AG09309 (cell line): ENCODE measurements around the gene MIF4GD.
A peak's percentile ranks its signal among the peaks of the same experiment; 100 is the strongest.
"Not testable (repeated sequence)": the region's sequence is repeated elsewhere in the genome, so short reads cannot be mapped to it uniquely, and the experiment has no call there.

ENCODE experiments used
- DNase-seq: peaks from one replicate; pipeline ENCODE4 v3.0.0-alpha.2; 2010; ENCODE audit warnings: low read depth
- H3K4me3 ChIP-seq: 2 replicates; pipeline ENCODE4 v1.5.1; 2011; ENCODE audit warnings: mild to moderate bottlenecking, low read depth, low read length, moderate library complexity; ENCODE audit not compliant: control insufficient read depth
- CTCF ChIP-seq: IDR thresholded peaks from 2 replicates; pipeline ENCODE4 v1.5.1; 2011; ENCODE audit warnings: mild to moderate bottlenecking, low read depth, low read length, inconsistent platforms; ENCODE audit not compliant: insufficient read depth, control insufficient read depth; ENCODE audit errors: missing control alignments

Gene MIF4GD

DNA sequence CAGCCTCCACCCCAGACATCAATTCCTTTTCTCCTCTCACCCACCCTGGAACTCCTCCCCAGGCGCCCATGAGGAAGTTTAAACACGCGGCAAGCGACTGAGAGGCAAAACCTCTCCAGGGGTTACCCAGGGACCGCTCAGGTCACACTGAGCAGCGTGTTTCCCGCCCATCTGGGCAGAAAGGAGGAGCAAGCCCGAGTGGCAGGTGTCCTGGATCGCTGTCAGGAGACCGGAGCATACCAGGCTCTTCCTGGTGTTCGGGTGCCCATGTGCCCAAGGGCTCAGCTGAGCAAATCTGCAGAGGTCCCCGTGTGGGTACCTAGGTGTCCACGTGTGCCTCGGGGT lies 17.7 kb upstream of the MIF4GD start:
- DNase-seq, result no peak
- H3K4me3 ChIP-seq, result peak overlapping the region; percentile 76
- no peak for TF ChIP-seq CTCF

DNA sequence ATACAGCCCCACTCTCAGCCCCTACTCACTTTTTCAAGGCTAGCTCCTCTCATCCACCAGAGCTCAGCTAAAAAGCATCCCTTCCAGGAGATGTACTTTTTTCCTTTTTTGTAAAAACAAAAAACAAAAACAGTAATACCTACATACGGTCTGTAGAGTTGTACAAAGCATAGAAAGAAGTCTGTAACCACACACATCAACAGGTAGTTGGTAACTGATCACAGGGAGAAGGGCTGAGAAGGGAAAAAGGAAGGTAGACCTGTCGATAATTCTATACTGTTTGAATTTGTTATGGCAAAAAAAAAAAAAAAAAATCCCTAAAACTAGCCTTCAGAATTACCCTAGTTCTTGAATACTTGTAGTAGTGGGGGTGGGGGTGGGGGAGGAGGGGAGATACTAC lies 17.3 kb upstream of the MIF4GD start:
- DNase-seq, result no peak

DNA sequence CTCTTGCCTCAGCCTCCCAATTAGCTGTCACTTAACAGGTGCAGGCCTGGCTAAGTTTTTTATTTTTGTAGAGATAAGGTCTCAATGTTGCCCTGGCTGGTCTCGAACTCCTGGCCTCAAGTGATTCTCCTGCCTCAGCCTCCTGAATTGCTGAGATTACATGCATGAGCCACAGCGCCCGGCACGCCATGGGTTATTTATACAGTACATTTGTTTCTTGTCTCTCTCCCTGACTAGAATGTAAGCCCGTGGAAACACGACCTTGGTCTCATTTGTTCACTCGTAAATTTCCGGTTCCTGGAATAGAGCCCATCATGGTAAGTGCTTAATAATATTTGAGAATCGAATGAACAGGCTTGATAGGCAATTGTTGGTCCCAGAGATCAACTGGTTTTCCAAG lies 16.2 kb upstream of the MIF4GD start:
- DNase-seq, result no peak
- no peak overlapping the region for H3K4me3 ChIP-seq
- no peak for TF ChIP-seq CTCF

More for the DNA sequence above, 17.3 kb upstream of the MIF4GD start:
- peak overlapping the region; percentile 76 for H3K4me3 ChIP-seq
- TF ChIP-seq CTCF, result no peak

DNA sequence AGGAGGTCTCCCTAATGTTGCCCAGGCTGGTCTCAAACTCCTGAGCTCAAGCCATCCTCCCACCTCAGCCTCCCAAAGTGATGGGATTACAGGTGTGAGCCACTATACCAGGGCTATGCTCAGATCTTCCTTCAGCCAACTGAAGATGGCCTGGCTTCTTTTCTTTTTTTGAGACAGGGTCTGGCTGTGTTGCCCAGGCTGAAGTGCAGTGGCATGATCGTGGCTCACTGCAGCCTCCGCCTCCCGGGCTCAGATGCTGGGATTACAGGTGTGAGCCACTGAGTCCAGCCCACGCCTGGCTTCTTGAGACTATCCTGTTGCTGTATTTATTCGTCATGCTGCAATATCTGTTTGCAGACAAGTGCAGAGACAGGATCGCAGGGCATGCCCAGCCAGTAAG lies 14.1 kb upstream of the MIF4GD start:
- H3K4me3 ChIP-seq, result no peak overlapping the region
- DNase-seq, result no peak
- no peak for TF ChIP-seq CTCF

- not testable (repeated sequence) for H3K4me3 ChIP-seq, DNase-seq
These were observed 9.2 kb upstream of the MIF4GD start for GRCh38 chr17:75280189-75280588.

DNA sequence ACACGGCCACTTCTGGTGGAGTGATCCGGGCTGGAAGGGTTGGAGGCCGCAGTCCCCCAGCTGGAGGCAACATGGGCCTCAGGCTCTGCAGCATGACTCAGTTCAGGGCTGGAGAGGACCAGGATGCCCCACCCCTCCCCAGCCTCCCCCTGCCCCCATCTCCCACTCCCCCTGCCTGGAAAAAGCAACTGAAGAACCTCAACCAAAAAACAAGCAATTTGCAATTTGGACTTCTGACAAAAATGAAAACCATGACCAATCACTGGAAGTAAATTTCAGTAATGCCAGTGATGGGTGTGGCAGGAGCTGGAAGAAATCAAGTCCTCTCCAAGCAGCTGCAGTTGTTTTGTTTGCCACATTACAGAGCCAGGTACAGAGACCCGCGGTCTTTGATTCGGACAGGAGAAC lies 6.6 kb upstream of the MIF4GD start:
- no peak overlapping the region for H3K4me3 ChIP-seq
- TF ChIP-seq CTCF, result no peak
- no peak for DNase-seq

DNA sequence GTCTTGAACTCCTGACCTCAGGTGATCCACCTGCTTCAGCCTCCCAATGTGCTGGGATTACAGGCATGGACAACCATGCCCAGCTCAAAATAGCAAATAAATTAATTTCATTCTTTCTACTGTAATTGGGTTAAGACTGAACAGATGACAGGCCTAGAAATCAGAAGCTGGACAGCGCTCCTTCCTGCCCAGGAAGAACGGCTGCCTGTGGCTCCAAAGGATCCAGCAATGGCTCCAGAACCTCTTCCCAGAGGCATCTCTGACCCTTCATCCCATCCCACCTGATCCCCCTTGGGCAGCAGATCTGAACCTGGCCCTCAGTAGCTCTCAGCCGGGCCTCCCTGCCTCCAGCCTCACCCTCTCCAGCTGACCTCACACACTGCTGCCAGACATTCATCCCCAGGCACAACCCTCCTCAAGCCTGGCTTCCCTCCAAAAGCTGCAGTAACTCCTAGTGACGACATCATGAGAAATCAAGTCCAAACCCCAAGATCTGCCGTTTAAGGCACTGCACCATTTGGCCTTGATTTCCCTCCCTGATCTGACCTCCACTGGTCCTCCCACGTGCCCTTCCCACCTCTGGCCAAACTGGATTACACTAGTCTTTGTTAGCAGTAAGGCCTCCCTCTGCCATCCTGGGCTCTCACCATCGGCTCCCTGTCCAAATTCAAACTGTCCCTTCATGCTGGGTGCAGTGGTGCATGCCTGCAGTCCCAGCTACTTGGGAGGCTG lies 3.1 kb upstream of the MIF4GD start:
- DNase-seq, result no peak
- TF ChIP-seq CTCF, result no peak

GRCh38 chr17:75272848-75273184 lies 1.8 kb upstream of the MIF4GD start:
- no peak overlapping the region for H3K4me3 ChIP-seq
- no peak for TF ChIP-seq CTCF

More for the DNA sequence above, 3.1 kb upstream of the MIF4GD start:
- no peak overlapping the region for H3K4me3 ChIP-seq

More at GRCh38 chr17:75272848-75273184, 1.8 kb upstream of the MIF4GD start:
- DNase-seq, result no peak
